Measurements from ENCODE around the gene MMP17.

The MMP17 gene

DNA sequence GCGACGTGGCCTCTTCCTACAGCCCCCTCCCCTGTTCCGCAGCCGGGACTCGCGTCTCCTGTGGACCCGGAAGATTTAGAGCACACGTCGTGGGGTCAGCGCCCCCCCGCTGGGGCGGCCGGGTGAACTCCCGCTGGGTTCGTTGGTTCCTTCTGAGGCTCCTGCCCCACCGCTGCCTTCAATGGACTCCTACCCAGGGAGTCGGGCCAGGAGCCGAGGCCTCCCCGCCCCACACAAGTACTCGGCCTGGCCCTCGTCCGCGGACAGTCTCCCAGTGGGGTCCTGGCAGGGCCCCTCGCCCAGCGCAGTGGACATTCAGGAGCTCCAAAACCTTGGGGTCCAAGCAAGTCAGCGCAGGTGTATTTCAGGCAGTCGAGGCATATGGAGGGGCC, 1.2 kb downstream of the MMP17 start:
- in situ Hi-C loops (cut with HindIII; ENCODE audit: low sequenced_read_pairs) = no loop called here

- in situ Hi-C loops (cut with HindIII; ENCODE audit: low sequenced_read_pairs) = no loop called here
Observed at GRCh38 chr12:131829791-131830334, 1.7 kb downstream of the MMP17 start.

DNA sequence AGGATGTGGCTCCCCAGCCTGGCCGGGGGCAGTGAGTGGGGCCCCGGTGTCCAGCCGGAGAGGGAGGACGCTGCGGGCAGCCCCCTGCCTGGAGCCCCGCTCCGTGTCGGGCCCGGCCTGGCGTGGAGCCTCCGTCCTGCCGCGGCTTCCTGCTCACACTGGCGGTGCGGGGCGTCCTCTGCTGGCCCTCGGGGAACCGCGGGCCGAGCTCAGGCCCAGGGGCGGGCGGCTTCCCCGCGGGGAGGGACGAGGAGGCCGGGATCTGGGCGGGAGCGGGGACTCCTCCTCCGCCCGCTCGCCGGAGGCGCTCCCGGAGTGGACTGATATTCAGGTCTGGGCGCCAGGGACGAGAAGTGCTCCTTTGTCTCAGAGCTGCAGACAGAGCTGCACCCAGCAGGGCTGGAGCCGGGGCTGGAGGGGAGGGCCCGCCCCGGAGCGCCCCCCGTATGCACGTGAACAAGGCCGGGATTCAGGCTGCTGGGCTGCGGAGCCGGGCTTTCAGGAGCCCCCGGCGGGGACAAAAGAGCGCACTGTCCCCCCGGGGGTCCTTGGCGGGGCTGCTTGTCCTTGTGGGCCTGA, 2.2 kb downstream of the MMP17 start:
- in situ Hi-C loops (cut with HindIII; ENCODE audit: low sequenced_read_pairs) = no loop called here

DNA sequence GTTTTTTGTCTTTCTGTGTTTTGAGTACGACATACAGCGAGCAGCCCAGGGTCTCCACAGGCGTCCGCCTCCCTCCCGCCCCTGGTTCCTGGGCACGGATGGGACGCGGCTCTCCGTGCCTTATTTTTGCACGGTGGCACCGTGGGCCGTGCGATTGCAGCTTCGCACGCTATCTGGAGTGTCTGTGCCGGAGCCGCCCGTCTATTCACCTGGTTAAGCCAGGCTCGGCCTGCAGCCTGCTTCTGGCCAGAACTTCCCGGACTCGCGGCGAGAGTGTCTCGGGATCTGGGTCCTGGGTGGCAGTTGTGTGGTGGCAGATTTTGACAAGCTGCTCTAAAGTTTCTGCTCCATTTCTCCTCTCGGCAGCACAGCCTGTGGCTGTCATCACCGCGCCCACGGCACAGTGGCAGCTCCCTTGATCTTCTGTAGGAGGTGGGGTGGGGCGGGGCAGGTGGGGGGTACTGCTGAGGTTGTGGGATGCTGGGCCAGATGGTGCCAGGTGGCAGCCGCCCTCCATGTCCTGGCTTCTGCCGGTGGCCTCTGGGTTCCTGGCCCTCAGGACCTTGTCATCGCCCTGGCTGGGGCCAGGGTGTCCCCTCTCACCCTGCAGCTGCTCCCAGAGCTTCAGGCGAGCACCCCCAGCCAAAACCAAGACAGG, 2.9 kb downstream of the MMP17 start:
- in situ Hi-C loops (cut with HindIII; ENCODE audit: low sequenced_read_pairs) = no loop called here

GRCh38 chr12:131831635-131832041, 3.4 kb downstream of the MMP17 start:
- in situ Hi-C loops (cut with HindIII; ENCODE audit: low sequenced_read_pairs) = no loop called here

DNA sequence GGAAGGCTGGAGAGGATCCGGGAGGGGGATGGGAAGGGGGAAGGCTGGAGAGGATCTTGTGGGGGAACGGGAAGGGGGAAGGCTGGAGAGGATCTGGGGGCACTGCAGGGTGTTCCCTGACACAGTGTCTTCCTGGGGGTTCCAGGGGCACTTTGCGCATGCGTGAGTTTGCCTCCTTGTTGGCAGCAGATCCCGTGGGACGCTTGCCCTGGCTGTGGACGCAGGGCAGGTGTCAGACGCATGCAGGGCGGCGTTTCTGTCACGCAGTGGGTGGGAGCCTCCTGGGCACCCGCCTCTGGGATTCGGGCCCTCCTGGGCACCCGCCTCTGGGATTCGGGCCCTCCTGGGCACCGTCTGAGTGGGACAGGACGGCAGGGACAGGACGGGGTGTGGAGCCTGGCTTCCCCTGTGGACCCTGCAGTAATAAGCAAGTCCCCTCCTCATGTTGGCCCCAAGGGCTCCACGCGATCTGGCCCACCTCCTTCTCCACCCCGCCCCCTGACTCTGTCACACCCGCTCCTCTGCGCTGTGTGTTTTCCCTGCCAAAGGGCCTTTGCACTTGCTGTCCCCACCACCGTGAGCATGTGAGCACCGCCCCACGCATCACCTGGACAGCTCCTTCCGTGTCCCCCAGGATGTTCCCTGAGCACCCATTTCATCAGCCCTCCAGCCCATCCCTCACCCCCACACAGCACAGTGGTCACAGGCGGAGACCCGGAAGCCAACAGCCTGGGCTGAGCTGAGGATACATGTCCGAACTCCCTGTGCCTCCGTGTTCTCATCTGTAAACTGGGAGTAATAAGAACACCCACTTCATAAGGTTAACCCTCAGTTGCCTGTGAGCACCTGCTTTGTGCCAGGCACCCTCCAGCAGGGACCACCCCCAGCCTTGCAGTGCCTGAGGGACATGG, 4.4 kb downstream of the MMP17 start:
- in situ Hi-C loops (cut with HindIII; ENCODE audit: low sequenced_read_pairs) = no loop called here

DNA sequence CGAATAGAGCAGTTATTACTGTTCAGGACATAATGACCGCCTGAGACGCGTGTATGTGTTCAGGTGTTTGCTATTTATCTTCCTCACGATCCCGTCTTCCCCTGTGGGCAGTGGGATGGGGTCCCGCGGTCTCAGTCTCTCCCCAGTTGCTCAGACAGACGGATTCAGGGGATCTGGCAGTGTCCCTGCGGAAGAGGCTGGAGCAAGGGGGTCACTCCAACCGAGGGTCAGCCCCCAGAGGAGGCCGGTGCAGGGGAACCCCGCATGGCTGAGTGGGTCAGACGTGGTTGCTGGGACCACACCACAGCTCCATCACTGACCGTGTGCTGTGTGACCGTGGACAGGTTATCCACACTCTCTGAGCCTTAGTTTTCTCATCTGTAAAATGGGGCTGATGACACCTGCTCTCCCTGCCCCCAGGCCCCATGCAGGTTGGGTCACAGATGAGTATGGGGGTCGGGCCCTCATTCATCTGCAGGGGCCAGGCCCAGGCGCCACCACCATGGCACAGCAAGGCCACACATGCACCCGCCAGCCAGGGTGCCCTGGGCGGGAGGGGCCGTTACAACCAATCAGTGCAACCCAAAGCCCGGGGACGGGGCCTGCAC, 5.2 kb downstream of the MMP17 start:
- in situ Hi-C loops (cut with HindIII; ENCODE audit: low sequenced_read_pairs) = no loop called here

- in situ Hi-C loops (cut with HindIII; ENCODE audit: low sequenced_read_pairs) = no loop called here
Observed at GRCh38 chr12:131833896-131834641, 5.9 kb downstream of the MMP17 start.

DNA sequence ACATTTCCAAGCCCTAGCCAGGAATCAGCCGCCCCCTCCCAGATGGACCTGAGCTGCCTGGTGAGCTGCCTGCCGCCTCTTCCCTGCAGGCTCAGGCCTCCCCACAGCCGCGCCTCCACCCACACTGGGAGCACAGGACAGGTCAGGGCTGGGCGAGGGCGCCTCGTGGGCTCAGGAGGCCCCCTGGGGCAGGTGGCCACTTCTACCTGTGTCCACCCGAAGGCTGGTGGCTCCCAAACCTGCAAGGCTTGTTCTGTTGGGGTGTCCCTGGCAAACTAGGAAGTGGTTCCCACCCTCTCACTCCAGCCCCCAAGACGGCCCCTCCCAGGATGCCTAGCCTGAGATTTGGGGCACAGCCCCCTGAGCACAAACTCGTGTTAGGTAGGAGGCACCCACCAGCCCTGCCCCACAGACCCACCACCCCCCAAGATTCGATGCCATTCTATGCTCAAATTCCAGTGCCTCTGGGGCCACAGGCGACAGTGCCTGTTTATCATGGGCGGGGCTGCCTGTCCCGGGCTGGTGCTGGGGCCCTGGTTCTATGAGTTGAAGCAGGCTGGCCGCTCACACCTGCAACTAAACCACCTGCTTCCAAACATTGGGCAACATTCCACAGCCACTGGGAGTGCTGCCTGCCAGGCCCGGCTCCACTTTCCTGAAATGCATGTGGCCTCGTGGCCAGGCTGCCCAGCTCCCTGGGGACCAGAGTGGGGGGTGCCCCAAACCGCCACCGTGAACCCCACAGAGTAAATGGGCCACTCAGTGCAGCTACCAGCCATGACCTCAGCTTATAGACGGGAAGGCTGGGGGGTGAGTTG, 6.8 kb downstream of the MMP17 start:
- in situ Hi-C loops (cut with HindIII; ENCODE audit: low sequenced_read_pairs) = no loop called here

GRCh38 chr12:131835616-131836171, 7.5 kb downstream of the MMP17 start:
- in situ Hi-C loops (cut with HindIII; ENCODE audit: low sequenced_read_pairs) = no loop called here

GRCh38 chr12:131836193-131836592, 8.0 kb downstream of the MMP17 start:
- in situ Hi-C loops (cut with HindIII; ENCODE audit: low sequenced_read_pairs) = no loop called here

- in situ Hi-C loops (cut with HindIII; ENCODE audit: low sequenced_read_pairs) = no loop called here
Observed at GRCh38 chr12:131836714-131837397, 8.7 kb downstream of the MMP17 start.

- in situ Hi-C loops (cut with HindIII; ENCODE audit: low sequenced_read_pairs) = no loop called here
Observed at GRCh38 chr12:131840643-131841416, 12.6 kb downstream of the MMP17 start.

- in situ Hi-C loops (cut with HindIII; ENCODE audit: low sequenced_read_pairs) = no loop called here
Observed at GRCh38 chr12:131841547-131841946, 13.4 kb downstream of the MMP17 start.

GRCh38 chr12:131842169-131842568, 14.0 kb downstream of the MMP17 start:
- in situ Hi-C loops (cut with HindIII; ENCODE audit: low sequenced_read_pairs) = no loop called here

DNA sequence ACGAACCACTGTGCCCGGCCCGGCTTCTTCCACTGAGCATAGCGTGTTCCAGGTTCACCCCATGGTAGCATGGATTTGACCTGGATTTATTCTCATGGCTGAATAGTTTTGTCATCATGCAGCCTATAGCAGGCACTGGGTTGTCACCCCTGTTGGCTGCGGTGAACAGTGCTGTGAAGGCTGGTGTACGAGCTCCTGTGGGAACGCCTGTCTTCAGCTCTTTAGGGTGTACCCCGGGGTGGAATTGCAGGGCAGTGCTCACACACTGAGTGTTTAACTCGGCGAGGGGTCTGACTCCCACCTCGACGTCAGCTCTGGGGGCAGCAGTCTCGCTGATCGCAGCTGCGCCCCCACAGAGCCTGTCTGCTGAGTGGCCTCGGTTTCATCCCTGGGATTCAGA, 15.3 kb downstream of the MMP17 start:
- in situ Hi-C loops (cut with HindIII; ENCODE audit: low sequenced_read_pairs) = no loop called here

- in situ Hi-C loops (cut with HindIII; ENCODE audit: low sequenced_read_pairs) = no loop called here
Observed at GRCh38 chr12:131844140-131844539, 15.9 kb downstream of the MMP17 start.

DNA sequence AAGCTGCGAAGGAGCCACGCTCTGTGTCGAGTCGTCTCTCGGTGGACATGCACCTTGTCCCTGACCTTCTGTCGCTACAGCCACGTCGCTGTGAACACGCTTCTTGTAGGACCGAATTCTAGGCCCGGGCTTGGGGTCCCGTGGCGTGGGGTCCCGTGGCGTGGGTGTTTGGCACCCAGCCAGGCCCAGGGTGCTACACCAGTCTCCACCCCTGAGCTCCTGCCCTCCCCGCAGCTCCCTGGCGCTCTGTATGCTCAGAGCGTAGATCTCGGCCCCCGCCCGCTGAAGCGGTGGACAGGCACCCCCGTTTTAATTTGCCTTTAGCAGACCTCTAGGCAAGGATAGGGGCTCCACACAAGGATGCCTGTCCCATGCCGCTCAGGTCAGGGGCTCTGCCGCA, 16.5 kb downstream of the MMP17 start:
- in situ Hi-C loops (cut with HindIII; ENCODE audit: low sequenced_read_pairs) = loop anchor here (5.0 kb wide), 1 partner anchor 143 kb away; no protein-coding TSS in a partner anchor
